ENCODE results near the gene PTBP3.
A peak's percentile ranks its signal among the peaks of the same experiment; 100 is the strongest.
"Not testable (repeated sequence)": the region's sequence is repeated elsewhere in the genome, so short reads cannot be mapped to it uniquely, and the experiment has no call there.

The PTBP3 gene

GRCh38 chr9:112322701-112323377 lies 10.6 kb downstream of the PTBP3 start:
- DNase-seq, result no peak

GRCh38 chr9:112316258-112316943 lies 17.0 kb downstream of the PTBP3 start:
- no peak for DNase-seq

GRCh38 chr9:112315331-112316257 lies 17.8 kb downstream of the PTBP3 start:
- DNase-seq, result no peak

- no peak for DNase-seq
These were observed 21.3 kb downstream of the PTBP3 start for GRCh38 chr9:112312139-112312538.

GRCh38 chr9:112311497-112311896 lies 21.9 kb downstream of the PTBP3 start:
- DNase-seq, result no peak

GRCh38 chr9:112310826-112311225 lies 22.6 kb downstream of the PTBP3 start:
- no peak for DNase-seq

- no peak for DNase-seq
These were observed 24.8 kb downstream of the PTBP3 start for GRCh38 chr9:112308588-112308987.

- peak in 1 of 5 experiments; percentile 73 for DNase-seq
These were observed 32.0 kb downstream of the PTBP3 start for GRCh38 chr9:112301420-112301819.

- no peak for DNase-seq
These were observed 33.9 kb downstream of the PTBP3 start for GRCh38 chr9:112299514-112299913.

GRCh38 chr9:112296929-112297328 lies 36.5 kb downstream of the PTBP3 start:
- DNase-seq, result no peak

- no peak for DNase-seq
These were observed 38.2 kb downstream of the PTBP3 start for GRCh38 chr9:112295174-112295573.

- DNase-seq, result no peak
These were observed 45.4 kb downstream of the PTBP3 start for GRCh38 chr9:112288029-112288428.

- no peak for DNase-seq
These were observed 46.5 kb downstream of the PTBP3 start for GRCh38 chr9:112286926-112287325.

GRCh38 chr9:112285056-112285455 lies 48.4 kb downstream of the PTBP3 start:
- DNase-seq, result no peak

GRCh38 chr9:112283582-112284253 lies 49.7 kb downstream of the PTBP3 start:
- DNase-seq, result peak in 1 of 5 experiments; percentile 35

GRCh38 chr9:112282841-112283240 lies 50.6 kb downstream of the PTBP3 start:
- DNase-seq, result not testable (repeated sequence)

- DNase-seq, result no peak
These were observed 52.5 kb downstream of the PTBP3 start for GRCh38 chr9:112280904-112281303.

- no peak for DNase-seq
These were observed 53.9 kb downstream of the PTBP3 start for GRCh38 chr9:112279501-112279900.

GRCh38 chr9:112278152-112278551 lies 55.3 kb downstream of the PTBP3 start:
- no peak for DNase-seq

GRCh38 chr9:112274600-112274999 lies 58.8 kb downstream of the PTBP3 start:
- DNase-seq, result no peak

- DNase-seq, result no peak
These were observed 59.5 kb downstream of the PTBP3 start for GRCh38 chr9:112273876-112274275.

- DNase-seq, result no peak
These were observed 61.8 kb downstream of the PTBP3 start for GRCh38 chr9:112271466-112272098.
